Karpas-422 (cell line): ENCODE data around the gene MMAB. TPM values are rescaled to one million over a fixed set of nuclear protein-coding genes. Genes with fewer than 3 reads are reported as not detected.

ENCODE experiments used
- DNase-seq: peaks from one replicate; pipeline ENCODE4 v3.0.0-alpha.2; 2015
- H2AFZ ChIP-seq: fragments of 200-600 bp; sonication (generic); 2 replicates; pipeline ENCODE4 v1.6.1; 2014; ENCODE audit warnings: antibody characterized with exemption, low read length, mixed read lengths
- H3K27ac ChIP-seq: fragments of 200-600 bp; sonication (generic); 2 replicates; pipeline ENCODE4 v1.5.1; 2014; ENCODE audit warnings: mild to moderate bottlenecking, low read length, moderate library complexity
- H3K27me3 ChIP-seq: fragments of 200-600 bp; sonication (generic); 2 replicates; pipeline ENCODE4 v1.6.1; 2014; ENCODE audit warnings: low read length, mixed read lengths
- H3K36me3 ChIP-seq: fragments of 200-600 bp; sonication (generic); 2 replicates; pipeline ENCODE4 v1.6.1; 2014; ENCODE audit warnings: low read length, mixed read lengths; ENCODE audit not compliant: insufficient read depth
- H3K4me1 ChIP-seq: fragments of 200-600 bp; sonication (generic); 2 replicates; pipeline ENCODE4 v1.6.1; 2014; ENCODE audit warnings: mild to moderate bottlenecking, low read length, mixed read lengths
- H3K4me2 ChIP-seq: fragments of 200-600 bp; sonication (generic); 2 replicates; pipeline ENCODE4 v1.6.1; 2014; ENCODE audit warnings: low read length, low read depth, mild to moderate bottlenecking; ENCODE audit not compliant: poor library complexity, severe bottlenecking
- H3K4me3 ChIP-seq: fragments of 200-600 bp; sonication (generic); 2 replicates; pipeline ENCODE4 v1.5.1; 2014; ENCODE audit warnings: mild to moderate bottlenecking, antibody characterized with exemption, low read length, mixed read lengths
- H3K79me2 ChIP-seq: fragments of 200-600 bp; sonication (generic); 2 replicates; pipeline ENCODE4 v1.6.1; 2014; ENCODE audit warnings: mild to moderate bottlenecking, low read length, mixed read lengths
- H3K9ac ChIP-seq: fragments of 200-600 bp; sonication (generic); 2 replicates; pipeline ENCODE4 v1.6.0; 2014; ENCODE audit warnings: low read length
- H3K9me2 ChIP-seq: fragments of 200-600 bp; sonication (generic), shearing (Covaris generic); replicated peaks from 2 replicates; pipeline ENCODE4 v1.6.0; 2014; ENCODE audit warnings: mild to moderate bottlenecking, low read length, moderate library complexity; ENCODE audit not compliant: insufficient read depth
- H3K9me3 ChIP-seq: fragments of 300-700, 200-600 bp; sonication (generic); 2 replicates; pipeline ENCODE4 v1.6.1; 2014; ENCODE audit warnings: low read length, mixed read lengths
- H4K20me1 ChIP-seq: fragments of 200-600 bp; sonication (generic); 2 replicates; pipeline ENCODE4 v1.6.1; 2014; ENCODE audit warnings: mild to moderate bottlenecking, antibody characterized with exemption, low read length, low read depth; ENCODE audit not compliant: insufficient read depth
- total RNA-seq: library from RNA; depleted of rRNA; stranded (reverse); fragments of >200 nt; shearing (Covaris generic); gene quantifications from 2 replicates; pipeline ENCODE4 v1.2.3, GENCODE V29; 2014; ENCODE audit warnings: low replicate concordance

The MMAB gene
- total RNA-seq, 1 experiment from 2014 or later: 33.5 TPM

DNA sequence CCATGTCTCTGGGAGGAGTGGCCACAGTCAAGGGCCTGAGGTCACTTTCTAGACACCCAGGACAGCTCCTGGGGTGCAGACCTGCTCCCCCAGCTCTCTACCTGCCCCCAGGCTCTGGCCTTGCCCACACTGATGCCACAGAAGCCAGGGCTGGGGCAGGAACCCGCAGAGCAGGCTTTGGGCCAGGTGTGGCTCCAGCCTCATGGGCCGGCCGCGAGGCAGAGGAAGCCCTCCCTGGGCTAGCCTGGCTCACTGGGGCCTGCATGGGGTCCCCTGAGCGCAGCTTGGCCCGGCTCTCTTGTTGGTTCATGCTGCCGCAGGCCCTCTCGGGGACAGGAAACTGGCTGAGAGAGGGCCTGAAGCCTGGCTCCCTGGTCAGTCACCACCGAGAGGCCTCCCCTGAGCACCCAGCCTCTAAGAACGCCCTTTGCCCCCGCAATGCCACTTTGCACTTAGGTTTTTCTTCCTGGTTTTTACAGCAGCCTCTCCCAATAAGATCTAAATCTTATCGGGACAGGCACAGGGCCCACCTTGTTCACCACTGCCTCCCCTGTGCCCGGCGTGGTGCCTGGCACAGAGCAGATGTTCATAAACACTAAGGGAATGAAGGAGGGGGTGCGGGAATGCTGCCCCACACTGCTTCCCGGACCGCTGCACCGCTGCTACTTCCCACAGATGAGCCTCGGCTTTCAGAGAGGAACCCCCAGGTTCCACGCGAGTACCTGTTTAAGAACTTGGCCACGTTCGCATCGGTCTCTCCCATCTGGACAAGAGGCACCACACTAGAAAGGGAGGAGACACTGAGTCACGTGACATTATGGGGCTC is 14.7 kb downstream of the MMAB start:
- Histone ChIP-seq H2AFZ (no peak overlapping the region), H3K9me2 (no peaks in the 10 kb centered on the region), H3K4me1 (no peaks in the 10 kb centered on the region), H3K9ac (no peak overlapping the region), H3K79me2 (no peaks in the 10 kb centered on the region), H3K4me3 (no peak overlapping the region), H3K4me2 (no peak overlapping the region), H4K20me1 (no peaks in the 10 kb centered on the region), H3K27me3 (no peaks in the 10 kb centered on the region), H3K27ac (no peak overlapping the region), H3K36me3 (peaks cover 12% of the 10 kb centered on the region; the same call in 1 of the 2 replicates), H3K9me3 (peaks cover 3% of the 10 kb centered on the region; the same call in 1 of the 2 replicates)
- DNase-seq: no peak

DNA sequence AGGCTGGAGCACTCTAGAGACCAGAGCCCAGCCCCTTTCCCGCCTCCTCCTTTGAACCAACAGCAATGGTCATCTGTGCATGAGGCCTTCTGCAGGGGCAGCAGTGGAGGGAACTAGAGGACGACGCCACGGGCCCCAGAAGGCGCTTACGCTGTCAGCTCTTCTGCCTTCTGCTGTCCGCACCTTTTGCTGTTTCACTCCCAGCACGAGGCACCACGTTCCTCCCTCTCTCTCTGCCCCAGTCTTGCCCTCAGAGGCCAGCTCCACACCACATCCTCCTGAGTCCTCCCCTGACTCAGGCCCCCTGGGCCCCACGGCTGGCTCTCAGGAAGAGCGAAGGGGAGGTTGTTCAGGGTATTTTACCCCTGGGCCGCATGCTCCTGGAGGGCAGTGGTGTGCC is 15.5 kb downstream of the MMAB start:
- Histone ChIP-seq H3K9me3 (peaks cover 3% of the 10 kb centered on the region; the same call in 1 of the 2 replicates), H3K36me3 (peaks cover 7% of the 10 kb centered on the region; the same call in 1 of the 2 replicates), H3K79me2 (no peaks in the 10 kb centered on the region), H3K9ac (no peak overlapping the region), H3K27me3 (no peaks in the 10 kb centered on the region), H3K9me2 (no peaks in the 10 kb centered on the region), H3K4me2 (no peak overlapping the region), H2AFZ (no peak overlapping the region), H3K4me1 (no peaks in the 10 kb centered on the region), H3K4me3 (no peak overlapping the region), H3K27ac (no peak overlapping the region), H4K20me1 (no peaks in the 10 kb centered on the region)
- DNase-seq: no peak

DNA sequence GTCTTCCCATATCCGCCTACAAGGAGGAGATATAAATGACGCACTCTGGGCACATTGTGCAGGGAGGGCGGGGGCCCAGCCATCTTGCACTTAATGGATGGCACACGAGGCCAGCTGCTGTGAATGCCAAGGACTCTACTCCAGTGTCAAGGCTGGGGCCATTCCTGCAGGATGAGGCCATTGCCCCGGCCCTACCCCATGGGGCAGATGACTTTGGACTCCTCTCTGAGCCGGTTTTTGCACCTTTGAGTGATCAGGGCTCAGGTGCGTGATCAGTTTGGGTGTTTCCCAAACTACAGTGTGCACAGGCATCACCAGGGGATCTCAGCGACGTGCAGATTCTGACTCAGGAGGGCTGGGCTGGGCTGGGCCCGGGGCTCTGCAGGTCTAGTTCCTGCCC is 16.1 kb downstream of the MMAB start:
- Histone ChIP-seq H3K27me3 (no peaks in the 10 kb centered on the region), H3K36me3 (peaks cover under 1% of the 10 kb centered on the region; the same call in 1 of the 2 replicates), H4K20me1 (no peaks in the 10 kb centered on the region), H3K9ac (no peak overlapping the region), H3K4me3 (no peak overlapping the region), H3K9me3 (no peaks in the 10 kb centered on the region), H3K27ac (no peak overlapping the region), H3K4me2 (no peak overlapping the region), H3K79me2 (no peaks in the 10 kb centered on the region), H3K4me1 (no peaks in the 10 kb centered on the region), H2AFZ (no peak overlapping the region), H3K9me2 (no peaks in the 10 kb centered on the region)
- no peak for DNase-seq

DNA sequence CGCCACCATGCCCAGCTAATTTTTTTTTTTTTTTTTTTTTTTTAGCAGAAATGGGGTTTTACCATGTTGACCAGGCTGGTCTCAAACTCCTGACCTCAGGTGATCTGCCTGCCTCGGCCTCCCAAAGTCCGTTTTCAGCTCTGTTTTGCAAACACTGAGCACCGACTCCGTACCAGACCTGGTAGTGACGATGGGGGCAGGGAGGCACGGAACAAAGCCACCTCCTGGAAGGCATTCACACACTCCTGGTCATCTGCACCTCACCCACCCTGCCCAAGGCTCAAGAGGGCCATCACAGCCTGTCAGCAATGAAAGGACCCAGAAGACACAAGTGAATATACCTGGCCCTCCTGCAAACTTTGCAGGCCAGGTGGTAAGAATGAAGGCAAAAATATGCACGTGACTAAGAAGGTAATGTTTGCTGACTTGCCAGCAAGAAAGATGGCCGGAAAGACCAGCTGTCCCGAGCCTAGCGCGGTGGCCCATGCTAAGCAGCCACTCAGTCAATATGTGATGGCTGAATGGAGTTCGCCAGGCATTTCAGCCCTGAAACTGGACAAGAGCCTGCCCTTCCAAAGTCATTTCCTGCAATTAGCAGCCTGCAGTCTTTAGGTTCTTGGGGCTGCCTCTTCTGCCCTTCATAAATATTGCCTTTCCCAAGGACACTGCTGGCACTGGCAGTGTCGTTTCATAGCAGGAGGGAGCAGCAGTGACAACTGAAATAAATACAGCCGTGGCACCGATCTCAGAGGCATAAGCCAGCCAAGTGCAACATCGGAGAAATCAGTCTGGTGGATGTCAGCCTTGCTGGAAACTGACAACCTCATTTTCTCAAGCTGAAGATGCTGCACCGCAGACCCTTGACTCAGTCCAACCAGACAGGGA is 17.6 kb downstream of the MMAB start:
- no peak overlapping the region for H3K4me2 ChIP-seq

DNA sequence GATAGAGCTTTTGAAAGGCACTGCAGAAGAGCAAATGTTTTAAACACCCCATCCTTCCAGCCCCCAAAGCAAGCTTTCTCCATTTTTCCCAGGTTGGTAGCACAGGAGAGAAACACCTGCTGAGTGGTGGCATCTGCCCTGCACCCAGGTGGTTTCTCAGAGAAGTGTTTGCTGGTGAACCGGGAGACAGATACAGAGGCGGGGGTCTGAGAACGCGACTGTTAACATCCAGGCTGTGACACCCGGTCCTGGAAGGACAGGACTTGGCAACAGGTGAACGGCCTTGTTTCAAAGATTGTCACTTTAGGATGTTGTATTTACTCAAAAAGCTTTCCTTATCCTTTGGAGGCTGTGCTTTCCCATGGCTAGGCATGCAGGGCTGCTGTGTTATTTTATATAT is 18.5 kb downstream of the MMAB start:
- DNase-seq: no peak
- Histone ChIP-seq H2AFZ (no peak overlapping the region), H4K20me1 (no peaks in the 10 kb centered on the region), H3K79me2 (no peaks in the 10 kb centered on the region), H3K36me3 (no peaks in the 10 kb centered on the region), H3K4me2 (no peak overlapping the region), H3K4me1 (no peaks in the 10 kb centered on the region), H3K27me3 (no peaks in the 10 kb centered on the region), H3K27ac (no peak overlapping the region), H3K9ac (no peak overlapping the region), H3K9me3 (no peaks in the 10 kb centered on the region), H3K9me2 (no peaks in the 10 kb centered on the region), H3K4me3 (no peak overlapping the region)

More for the DNA sequence above, 17.6 kb downstream of the MMAB start:
- Histone ChIP-seq H3K4me3 (no peak overlapping the region), H3K27ac (no peak overlapping the region), H3K9me2 (no peaks in the 10 kb centered on the region), H3K36me3 (no peaks in the 10 kb centered on the region), H3K79me2 (no peaks in the 10 kb centered on the region), H3K27me3 (no peaks in the 10 kb centered on the region), H3K9ac (no peak overlapping the region), H3K4me1 (no peaks in the 10 kb centered on the region), H2AFZ (no peak overlapping the region), H3K9me3 (no peaks in the 10 kb centered on the region), H4K20me1 (no peaks in the 10 kb centered on the region)
- DNase-seq: no peak

DNA sequence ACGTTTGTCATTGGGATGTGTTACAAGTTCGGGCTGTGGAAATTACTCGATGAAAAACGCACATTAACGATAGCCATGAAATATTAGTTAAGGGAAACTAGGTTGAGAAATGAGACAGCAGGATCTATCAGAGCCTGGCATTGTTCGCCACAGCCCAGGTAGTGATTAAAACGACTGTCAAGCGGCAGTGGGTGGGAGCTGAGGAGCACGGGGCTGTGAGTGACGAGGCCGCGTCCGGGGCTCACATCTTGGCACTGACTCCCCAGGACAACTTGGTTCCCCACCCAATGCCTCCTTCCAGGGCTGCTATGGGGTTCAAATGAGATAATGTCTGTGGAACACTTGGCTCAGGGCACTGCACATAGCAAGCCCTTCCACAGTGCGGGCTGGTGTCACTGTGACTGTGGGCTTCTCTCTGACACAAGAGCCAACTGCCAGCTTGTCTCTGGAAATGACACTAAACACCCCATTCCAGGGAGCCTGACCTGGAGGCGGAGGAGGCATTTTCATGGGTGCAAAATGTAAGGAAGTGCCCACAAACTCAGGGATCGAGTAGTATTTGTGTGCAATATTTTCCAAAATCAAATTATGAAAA is 19.3 kb downstream of the MMAB start:
- no peaks in the 10 kb centered on the region for H3K79me2 ChIP-seq
- no peak overlapping the region for H3K4me2 ChIP-seq
- no peaks in the 10 kb centered on the region for H3K36me3 ChIP-seq
- no peak overlapping the region for H2AFZ ChIP-seq
- H3K27ac ChIP-seq: no peak overlapping the region
- H3K9me3 ChIP-seq: no peaks in the 10 kb centered on the region
- no peaks in the 10 kb centered on the region for H3K4me1 ChIP-seq
- no peak overlapping the region for H3K4me3 ChIP-seq
- no peaks in the 10 kb centered on the region for H3K9me2 ChIP-seq
- no peak overlapping the region for H3K9ac ChIP-seq
- DNase-seq: no peak
- H3K27me3 ChIP-seq: no peaks in the 10 kb centered on the region
- H4K20me1 ChIP-seq: no peaks in the 10 kb centered on the region

DNA sequence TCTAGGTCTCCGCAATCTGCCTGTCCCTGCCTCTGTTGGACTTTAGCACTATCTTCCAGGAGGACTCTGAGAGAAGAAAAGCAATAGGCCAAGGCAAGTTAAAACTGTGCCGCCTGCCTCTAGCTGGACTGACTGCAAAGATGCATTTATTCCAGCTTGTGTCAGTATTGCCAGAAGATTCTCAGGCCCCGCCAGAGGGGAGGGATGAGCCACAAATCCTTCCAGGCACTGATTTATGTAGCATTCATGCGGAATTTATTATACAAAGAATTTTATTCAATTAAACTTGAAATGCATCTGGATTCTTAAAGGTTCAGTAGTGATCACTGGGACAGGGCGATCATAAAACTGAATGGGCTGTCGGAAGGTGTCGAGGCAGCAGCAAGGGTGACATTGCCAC is 19.8 kb downstream of the MMAB start:
- no peaks in the 10 kb centered on the region for H3K4me1 ChIP-seq
- no peaks in the 10 kb centered on the region for H3K36me3 ChIP-seq
- no peak overlapping the region for H3K9ac ChIP-seq
- H2AFZ ChIP-seq: no peak overlapping the region
- no peak overlapping the region for H3K4me2 ChIP-seq
- no peaks in the 10 kb centered on the region for H3K9me3 ChIP-seq
- no peaks in the 10 kb centered on the region for H3K9me2 ChIP-seq
- no peaks in the 10 kb centered on the region for H3K79me2 ChIP-seq
- DNase-seq: no peak
- H3K4me3 ChIP-seq: no peak overlapping the region
- H4K20me1 ChIP-seq: no peaks in the 10 kb centered on the region
- no peak overlapping the region for H3K27ac ChIP-seq
- H3K27me3 ChIP-seq: no peaks in the 10 kb centered on the region

DNA sequence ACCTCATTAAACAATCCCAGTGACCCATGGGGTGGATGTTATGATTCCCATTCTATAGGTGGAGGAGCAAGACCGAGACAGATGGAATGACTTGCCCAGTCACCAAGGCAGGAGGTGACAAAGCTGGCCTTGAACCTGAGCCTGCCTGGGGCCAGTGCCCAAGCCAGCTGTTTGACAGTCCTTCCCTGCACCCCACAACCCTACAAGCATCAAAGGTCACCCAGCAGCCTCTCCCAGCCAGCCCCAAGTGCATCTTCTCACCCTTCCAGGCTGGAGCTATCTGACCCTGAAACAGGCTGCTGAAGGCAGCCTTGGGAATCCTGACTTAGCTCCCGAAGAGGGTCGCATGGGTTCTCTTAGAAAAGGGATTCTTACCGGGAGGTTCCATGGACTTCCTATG is 20.3 kb downstream of the MMAB start:
- no peaks in the 10 kb centered on the region for H4K20me1 ChIP-seq
- DNase-seq: no peak
- H3K4me1 ChIP-seq: no peaks in the 10 kb centered on the region
- H3K9me3 ChIP-seq: no peaks in the 10 kb centered on the region
- H3K27me3 ChIP-seq: no peaks in the 10 kb centered on the region
- no peaks in the 10 kb centered on the region for H3K36me3 ChIP-seq
- H3K4me2 ChIP-seq: no peak overlapping the region
- H3K9me2 ChIP-seq: no peaks in the 10 kb centered on the region
- no peak overlapping the region for H3K4me3 ChIP-seq
- H3K27ac ChIP-seq: no peak overlapping the region
- no peaks in the 10 kb centered on the region for H3K79me2 ChIP-seq
- no peak overlapping the region for H2AFZ ChIP-seq
- H3K9ac ChIP-seq: no peak overlapping the region
